RWPE1 (cell line): ENCODE data around the gene TSPAN31.
A peak's percentile ranks its signal among the peaks of the same experiment; 100 is the strongest.

Experiments
- CTCF ChIA-PET: fragments of 350-600 bp; sonication (Branson Sonifier 250); formaldehyde crosslinking; extraction: SDS; loops from one replicate; lab custom pipeline; 2021; lab: Yijun Ruan, JAX
- POLR2A ChIA-PET: fragments of 400-600 bp; formaldehyde crosslinking; extraction: SDS; loops from one replicate; lab custom pipeline; 2020; ENCODE audit warnings: antibody characterized with exemption; ENCODE audit not compliant: low non-redundant PET; lab: Yijun Ruan, JAX
- DNase-seq: peaks from one replicate; pipeline ENCODE4 v3.0.0; 2012; ENCODE audit warnings: low spot score
- H3K27ac ChIP-seq: fragments of 450-650 bp; 2 replicates; pipeline ENCODE4 v1.5.1; 2017
- CTCF ChIP-seq: fragments of 450-650 bp; conservative IDR thresholded peaks from 2 replicates; pipeline ENCODE4 v1.5.1; 2017; ENCODE audit warnings: low read depth, mild to moderate bottlenecking

Gene TSPAN31

GRCh38 chr12:57776247-57776587, 31.4 kb downstream of the TSPAN31 start:
- no peak for DNase-seq
- no peak overlapping the region for H3K27ac ChIP-seq
- CTCF ChIA-PET = interaction anchor here (0.7 kb wide), 1 partner anchor 130 kb away, joined by 3 read pairs; no protein-coding TSS in a partner anchor
- POLR2A ChIA-PET = no interaction called here
- no peak for TF ChIP-seq CTCF

- TF ChIP-seq CTCF = no peak
- ChIA-PET POLR2A (no interaction called here), CTCF (no interaction called here)
Measured at GRCh38 chr12:57777367-57777766, 32.5 kb downstream of the TSPAN31 start.

GRCh38 chr12:57777911-57778310, 33.1 kb downstream of the TSPAN31 start:
- POLR2A ChIA-PET = no interaction called here
- CTCF ChIA-PET = interaction anchor here (0.6 kb wide), 1 partner anchor 12 kb away, joined by 3 read pairs; no protein-coding TSS in a partner anchor
- TF ChIP-seq CTCF = no peak

More at GRCh38 chr12:57777367-57777766, 32.5 kb downstream of the TSPAN31 start:
- H3K27ac ChIP-seq = no peak overlapping the region
- no peak for DNase-seq

GRCh38 chr12:57779736-57780135, 34.9 kb downstream of the TSPAN31 start:
- ChIA-PET POLR2A (interaction anchor here (0.6 kb wide), 1 partner anchor 9 kb away, joined by 5 read pairs; no protein-coding TSS in a partner anchor), CTCF (interaction anchor here (1.0 kb wide), 1 partner anchor 20 kb away, joined by 3 read pairs; no protein-coding TSS in a partner anchor)
- H3K27ac ChIP-seq = no peak overlapping the region
- no peak for TF ChIP-seq CTCF
- DNase-seq = no peak

More at GRCh38 chr12:57777911-57778310, 33.1 kb downstream of the TSPAN31 start:
- DNase-seq = no peak
- H3K27ac ChIP-seq = no peak overlapping the region

- POLR2A ChIA-PET = interaction anchor here (0.6 kb wide), 1 partner anchor 8 kb away, joined by 5 read pairs; no protein-coding TSS in a partner anchor
- no peak for DNase-seq
- CTCF ChIA-PET = interaction anchor here (1.4 kb wide), 1 partner anchor 20 kb away, joined by 3 read pairs; no protein-coding TSS in a partner anchor
- H3K27ac ChIP-seq = 0 out of 2 replicates have a peak overlapping the region, but pooled peaks have one; percentile 10
- no peak for TF ChIP-seq CTCF
Measured at GRCh38 chr12:57780284-57780897, 35.6 kb downstream of the TSPAN31 start.

- no peak overlapping the region for H3K27ac ChIP-seq
- CTCF ChIA-PET = interaction anchor here (0.8 to 1.4 kb wide), 4 partner anchors 9 to 25 kb away, joined by 3 to 6 read pairs (median 4); partner anchors contain the start of genes EEF1AKMT3 and METTL1
Measured at GRCh38 chr12:57781244-57781643, 36.4 kb downstream of the TSPAN31 start.

More at GRCh38 chr12:57781244-57781643, 36.4 kb downstream of the TSPAN31 start:
- POLR2A ChIA-PET = no interaction called here
- no peak for DNase-seq
- TF ChIP-seq CTCF = no peak
